ENCODE data around the gene NDUFA11.

DNA sequence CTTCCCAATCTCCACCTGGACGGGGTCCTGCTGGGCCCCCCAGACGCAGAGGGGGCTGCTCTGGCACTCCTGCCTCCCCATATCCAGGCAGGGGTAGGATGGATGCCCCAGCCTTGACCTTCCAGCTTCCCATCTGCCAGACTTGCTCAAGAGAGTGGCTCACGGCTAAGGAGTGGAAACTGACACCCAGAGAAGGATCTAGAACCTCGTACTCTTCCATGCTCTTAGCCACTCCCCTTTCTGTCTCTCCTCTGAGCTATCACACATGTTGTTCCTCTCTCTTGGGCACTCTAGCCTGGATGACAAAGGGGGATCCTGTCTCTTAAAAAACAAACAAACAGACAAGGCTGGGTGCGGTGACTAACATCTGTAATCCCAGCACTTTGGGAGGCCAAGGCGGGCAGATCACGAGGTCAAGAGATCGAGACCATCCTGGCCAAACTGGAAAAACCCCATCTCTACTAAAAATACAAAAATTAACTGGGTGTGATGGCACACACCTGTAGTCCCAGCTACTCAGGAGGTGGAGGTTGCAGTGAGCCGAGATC is 21.1 kb downstream of the NDUFA11 start:
- TF ChIP-seq, protein P1, sequence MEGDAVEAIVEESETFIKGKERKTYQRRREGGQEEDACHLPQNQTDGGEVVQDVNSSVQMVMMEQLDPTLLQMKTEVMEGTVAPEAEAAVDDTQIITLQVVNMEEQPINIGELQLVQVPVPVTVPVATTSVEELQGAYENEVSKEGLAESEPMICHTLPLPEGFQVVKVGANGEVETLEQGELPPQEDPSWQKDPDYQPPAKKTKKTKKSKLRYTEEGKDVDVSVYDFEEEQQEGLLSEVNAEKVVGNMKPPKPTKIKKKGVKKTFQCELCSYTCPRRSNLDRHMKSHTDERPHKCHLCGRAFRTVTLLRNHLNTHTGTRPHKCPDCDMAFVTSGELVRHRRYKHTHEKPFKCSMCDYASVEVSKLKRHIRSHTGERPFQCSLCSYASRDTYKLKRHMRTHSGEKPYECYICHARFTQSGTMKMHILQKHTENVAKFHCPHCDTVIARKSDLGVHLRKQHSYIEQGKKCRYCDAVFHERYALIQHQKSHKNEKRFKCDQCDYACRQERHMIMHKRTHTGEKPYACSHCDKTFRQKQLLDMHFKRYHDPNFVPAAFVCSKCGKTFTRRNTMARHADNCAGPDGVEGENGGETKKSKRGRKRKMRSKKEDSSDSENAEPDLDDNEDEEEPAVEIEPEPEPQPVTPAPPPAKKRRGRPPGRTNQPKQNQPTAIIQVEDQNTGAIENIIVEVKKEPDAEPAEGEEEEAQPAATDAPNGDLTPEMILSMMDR (IDR thresholded peaks at IDR 0.05) = no peak
- no peak for TF ChIP-seq POLR2A (IDR thresholded peaks at IDR 0.05)

Data from lower leg skin (tissue), 3 donors.